Upper lobe of right lung (tissue), 1 donor: Measurements from ENCODE around the gene CFAP53. TPM values are rescaled to one million over a fixed set of nuclear protein-coding genes. Genes with fewer than 3 reads are reported as not detected.

Experiments
- ATAC-seq: fragments of 200-7000 bp; cut with Tn5 transposase; one replicate; pipeline ENCODE4 v1.9.1; 2020; ENCODE audit warnings: mild to moderate bottlenecking, moderate library complexity
- DNase-seq: peaks from one replicate; pipeline ENCODE4 v3.0.0-alpha.2; 2020
- H3K27ac ChIP-seq: fragments of 200-600 bp; one replicate; pipeline ENCODE4 v1.8.0; 2022
- H3K27me3 ChIP-seq: fragments of 200-600 bp; one replicate; pipeline ENCODE4 v1.8.0; 2022; ENCODE audit warnings: mild to moderate bottlenecking
- H3K36me3 ChIP-seq: fragments of 200-600 bp; one replicate; pipeline ENCODE4 v1.8.0; 2022
- H3K4me1 ChIP-seq: fragments of 200-600 bp; one replicate; pipeline ENCODE4 v1.8.0; 2022
- H3K4me3 ChIP-seq: fragments of 200-600 bp; one replicate; pipeline ENCODE4 v1.8.0; 2022; ENCODE audit warnings: mild to moderate bottlenecking
- H3K9me3 ChIP-seq: fragments of 200-600 bp; one replicate; pipeline ENCODE4 v1.8.0; 2022
- intact Hi-C: fragments of 100-400 bp; cut with DNase I; formaldehyde crosslinking; loops from one replicate; pipeline ENCODE4 v1.11.0; 2022
- total RNA-seq: library from RNA; stranded (reverse); fragmentation: NEBNext Ultra II Directional; extraction: Animal tissue kit (Norgen Biotek cat#: 25700); gene quantifications from one replicate; pipeline ENCODE4 v1.2.1, GENCODE V29; 2021
- TF ChIP-seq, protein P1 (sequence below): fragments of 200-600 bp; IDR thresholded peaks from one replicate; pipeline ENCODE4 v1.8.0; 2022; ENCODE audit warnings: antibody characterized with exemption
- donor health status: DM: no; HTN: yes; CAD: no; lungs with severe emphysema.

The CFAP53 gene
- total RNA-seq, 1 donor from 2014 or later, result not detected

DNA sequence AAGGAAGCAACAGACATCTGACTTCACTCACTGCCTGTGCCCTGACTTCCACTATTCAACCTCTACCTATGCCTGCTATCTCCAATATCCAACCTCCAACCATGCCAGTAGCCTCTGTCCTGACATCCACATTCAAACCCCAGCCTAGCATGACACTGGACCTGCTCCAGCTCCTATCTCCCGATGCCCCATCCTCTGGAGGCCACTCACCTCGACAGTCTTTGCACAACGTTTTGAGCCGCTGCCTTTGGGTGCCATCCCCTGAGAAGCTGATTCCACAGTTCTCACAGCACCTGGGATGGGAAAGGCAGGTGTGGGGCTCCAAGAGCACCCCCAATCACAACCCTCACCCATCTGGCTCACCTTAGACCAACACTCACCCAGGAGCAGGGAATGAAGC, 10.2 kb upstream of the CFAP53 start:
- TF ChIP-seq, protein P1, sequence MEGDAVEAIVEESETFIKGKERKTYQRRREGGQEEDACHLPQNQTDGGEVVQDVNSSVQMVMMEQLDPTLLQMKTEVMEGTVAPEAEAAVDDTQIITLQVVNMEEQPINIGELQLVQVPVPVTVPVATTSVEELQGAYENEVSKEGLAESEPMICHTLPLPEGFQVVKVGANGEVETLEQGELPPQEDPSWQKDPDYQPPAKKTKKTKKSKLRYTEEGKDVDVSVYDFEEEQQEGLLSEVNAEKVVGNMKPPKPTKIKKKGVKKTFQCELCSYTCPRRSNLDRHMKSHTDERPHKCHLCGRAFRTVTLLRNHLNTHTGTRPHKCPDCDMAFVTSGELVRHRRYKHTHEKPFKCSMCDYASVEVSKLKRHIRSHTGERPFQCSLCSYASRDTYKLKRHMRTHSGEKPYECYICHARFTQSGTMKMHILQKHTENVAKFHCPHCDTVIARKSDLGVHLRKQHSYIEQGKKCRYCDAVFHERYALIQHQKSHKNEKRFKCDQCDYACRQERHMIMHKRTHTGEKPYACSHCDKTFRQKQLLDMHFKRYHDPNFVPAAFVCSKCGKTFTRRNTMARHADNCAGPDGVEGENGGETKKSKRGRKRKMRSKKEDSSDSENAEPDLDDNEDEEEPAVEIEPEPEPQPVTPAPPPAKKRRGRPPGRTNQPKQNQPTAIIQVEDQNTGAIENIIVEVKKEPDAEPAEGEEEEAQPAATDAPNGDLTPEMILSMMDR, result no peak
- Histone ChIP-seq H3K4me1 (peaks cover 20% of the 10 kb centered on the region), H3K27ac (no peak overlapping the region), H3K36me3 (peaks cover 78% of the 10 kb centered on the region), H3K9me3 (no peaks in the 10 kb centered on the region), H3K27me3 (no peaks in the 10 kb centered on the region), H3K4me3 (no peak overlapping the region)
- intact Hi-C loops, result no loop called here
- ATAC-seq, result no peak
- no peak for DNase-seq

DNA sequence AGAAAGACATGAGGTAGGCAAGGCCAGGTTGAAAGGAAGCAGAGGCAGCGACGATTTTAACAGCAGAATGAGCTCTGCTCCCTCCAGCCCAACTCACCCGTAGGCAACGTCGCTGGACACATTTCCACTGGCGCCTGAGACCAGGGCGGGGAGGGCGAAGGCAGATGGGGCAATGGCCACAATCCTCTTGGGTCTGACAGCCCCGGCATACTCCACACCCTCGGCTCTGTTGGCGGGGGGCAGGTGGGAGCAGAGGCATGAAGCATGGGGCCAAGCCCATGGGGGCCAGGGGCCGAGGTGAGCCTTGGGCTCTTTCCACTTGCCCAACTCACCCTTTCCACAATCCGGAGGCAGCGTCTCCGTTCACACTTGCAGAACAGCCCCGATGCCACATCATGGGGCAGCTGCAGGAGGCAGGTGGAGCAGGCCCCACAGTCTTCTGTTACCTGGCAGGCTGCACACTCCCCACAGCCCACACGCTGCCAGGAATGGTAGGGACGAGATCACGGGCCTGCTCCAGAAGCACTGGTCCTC, 9.3 kb upstream of the CFAP53 start:
- no peak for DNase-seq
- intact Hi-C loops, result no loop called here
- H3K9me3 ChIP-seq, result no peaks in the 10 kb centered on the region
- H3K27me3 ChIP-seq, result no peaks in the 10 kb centered on the region
- H3K4me3 ChIP-seq, result no peak overlapping the region
- peaks cover 19% of the 10 kb centered on the region for H3K4me1 ChIP-seq
- ATAC-seq, result no peak
- TF ChIP-seq, protein P1, result no peak
- H3K27ac ChIP-seq, result no peak overlapping the region
- H3K36me3 ChIP-seq, result peaks cover 86% of the 10 kb centered on the region

DNA sequence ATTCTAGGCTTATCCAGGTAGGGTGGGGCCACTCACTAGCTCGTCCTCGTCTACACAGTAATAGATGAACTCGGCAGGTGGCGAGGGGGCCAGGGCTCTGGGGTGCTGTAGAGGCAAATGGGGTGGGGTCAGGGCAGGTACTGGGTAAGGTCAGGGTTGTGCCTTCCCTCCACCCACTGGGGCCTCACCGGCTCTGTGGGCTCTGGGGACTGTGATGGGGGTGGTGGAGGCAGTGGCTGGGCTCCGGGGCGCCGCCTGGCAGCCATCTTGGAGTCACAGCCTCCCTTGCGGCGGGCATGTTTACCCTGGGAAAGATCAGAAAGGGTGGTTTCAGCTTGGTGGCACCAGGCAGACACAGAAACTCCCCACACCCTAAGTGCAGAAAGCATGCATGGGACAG, 8.6 kb upstream of the CFAP53 start:
- intact Hi-C loops, result no loop called here
- H3K27me3 ChIP-seq, result no peaks in the 10 kb centered on the region
- H3K4me1 ChIP-seq, result peaks cover 13% of the 10 kb centered on the region
- no peak for ATAC-seq
- peaks cover 89% of the 10 kb centered on the region for H3K36me3 ChIP-seq
- TF ChIP-seq, protein P1, result no peak
- H3K4me3 ChIP-seq, result no peak overlapping the region
- H3K27ac ChIP-seq, result no peak overlapping the region
- DNase-seq, result no peak
- no peaks in the 10 kb centered on the region for H3K9me3 ChIP-seq

DNA sequence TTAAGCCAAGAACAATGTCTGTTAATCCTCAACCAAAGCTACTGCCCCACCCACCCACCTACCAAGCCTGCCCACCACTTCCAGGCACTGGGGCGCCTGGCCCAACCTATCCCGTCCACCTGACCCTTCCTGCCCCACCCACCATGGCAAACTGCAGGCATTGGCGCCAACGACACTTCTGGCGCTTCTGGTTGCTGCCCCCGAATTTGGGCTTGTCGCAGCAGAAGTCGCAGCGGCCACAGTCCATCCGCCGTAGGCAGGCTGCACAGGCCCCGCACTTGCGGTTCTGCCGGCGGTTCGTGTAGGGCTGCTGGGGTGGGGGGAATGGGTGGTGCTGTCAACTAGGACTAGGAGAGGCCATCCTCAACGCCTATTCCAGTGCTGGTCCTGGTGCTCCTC, 7.7 kb upstream of the CFAP53 start:
- H3K9me3 ChIP-seq, result no peaks in the 10 kb centered on the region
- H3K4me3 ChIP-seq, result no peak overlapping the region
- intact Hi-C loops, result no loop called here
- H3K27ac ChIP-seq, result no peak overlapping the region
- no peak for DNase-seq
- peaks cover 92% of the 10 kb centered on the region for H3K36me3 ChIP-seq
- TF ChIP-seq, protein P1, result no peak
- peaks cover 4% of the 10 kb centered on the region for H3K4me1 ChIP-seq
- ATAC-seq, result no peak
- H3K27me3 ChIP-seq, result no peaks in the 10 kb centered on the region

DNA sequence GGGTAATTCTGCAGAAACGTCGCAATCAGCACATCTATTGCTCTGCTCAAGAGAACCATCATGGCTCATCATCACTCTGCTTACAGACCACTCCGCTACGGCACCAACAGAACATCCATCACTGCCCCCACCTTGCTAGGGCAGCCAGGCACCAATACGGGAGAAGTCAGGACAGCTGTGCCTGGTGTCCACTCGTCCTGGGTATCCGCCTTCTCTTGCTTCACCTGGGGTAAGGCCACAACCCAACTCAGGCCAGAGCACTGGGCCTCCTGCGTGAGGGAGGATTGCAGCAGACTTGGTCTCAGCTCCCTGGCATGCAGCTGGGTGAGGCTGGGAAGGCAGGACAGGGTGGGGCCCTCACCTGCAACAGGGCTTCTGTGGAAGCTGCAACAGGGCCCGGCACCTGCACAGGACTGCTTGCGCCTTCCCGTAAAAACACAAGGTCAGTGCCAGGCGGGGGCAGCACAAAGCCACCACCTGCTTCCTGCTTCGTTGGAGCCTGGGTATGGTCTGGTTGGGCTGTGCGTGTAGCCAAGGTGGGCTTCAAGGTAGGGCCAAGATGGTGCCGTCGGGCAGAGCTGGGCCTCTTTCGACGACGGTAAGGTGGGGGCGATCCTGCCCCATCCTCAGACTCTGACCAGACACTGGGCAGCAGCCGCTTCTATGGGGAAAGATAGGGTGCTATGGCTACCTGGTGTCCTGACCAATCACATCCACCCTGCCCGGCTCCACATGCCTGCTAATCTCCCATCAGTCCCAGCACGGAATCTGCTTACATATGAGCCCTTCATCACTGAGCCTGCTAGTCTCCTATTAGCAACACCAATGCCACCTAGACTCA, 7.1 kb upstream of the CFAP53 start:
- intact Hi-C loops, result no loop called here
- peaks cover 89% of the 10 kb centered on the region for H3K36me3 ChIP-seq
- H3K27me3 ChIP-seq, result no peaks in the 10 kb centered on the region
- H3K4me1 ChIP-seq, result no peaks in the 10 kb centered on the region
- no peaks in the 10 kb centered on the region for H3K9me3 ChIP-seq
- H3K4me3 ChIP-seq, result no peak overlapping the region
- no peak overlapping the region for H3K27ac ChIP-seq
- DNase-seq (no peak), ATAC-seq (no peak)
- TF ChIP-seq, protein P1, result no peak
